ENCODE results near the gene UBE2J2. TPM values are rescaled to one million over a fixed set of nuclear protein-coding genes. Genes with fewer than 3 reads are reported as not detected.

Gene UBE2J2
- total RNA-seq, 3 donors from 2014 or later: 37.0 to 39.8 (median 37.4) TPM

GRCh38 chr1:1294250-1294890 lies 20.7 kb upstream of the UBE2J2 start:
- no peaks in the 10 kb centered on the region for H3K27me3 ChIP-seq
- no peak overlapping the region for H3K27ac ChIP-seq
- H3K9me3 ChIP-seq: no peaks in the 10 kb centered on the region
- peaks cover 0 to 10% of the 10 kb centered on the region in 2 donors for H3K4me1 ChIP-seq
- H3K36me3 ChIP-seq: no peaks in the 10 kb centered on the region
- intact Hi-C loops (cut with DNase I; ENCODE audit: low total_unique reads): loop anchor here (5.0 kb wide), 1 partner anchor 172 kb away; no protein-coding TSS in a partner anchor
- no peak overlapping the region for H3K4me3 ChIP-seq
- no peak for DNase-seq (ENCODE audit: low spot score in 2 of 2)
- no peak for TF ChIP-seq POLR2AphosphoS5 (IDR thresholded peaks at IDR 0.05)
- TF ChIP-seq CTCF (IDR thresholded peaks at IDR 0.05): no peak
- no peak for TF ChIP-seq POLR2A (IDR thresholded peaks at IDR 0.05)

GRCh38 chr1:1293263-1294249 lies 19.9 kb upstream of the UBE2J2 start:
- intact Hi-C loops (cut with DNase I; ENCODE audit: low total_unique reads): loop anchor here (5.0 kb wide), 1 partner anchor 171 kb away; no protein-coding TSS in a partner anchor
- Histone ChIP-seq H3K9me3 (no peaks in the 10 kb centered on the region), H3K27ac (no peak overlapping the region), H3K4me3 (no peak overlapping the region), H3K27me3 (no peaks in the 10 kb centered on the region), H3K4me1 (peaks cover 0 to 10% of the 10 kb centered on the region in 2 donors), H3K36me3 (no peaks in the 10 kb centered on the region)
- DNase-seq (ENCODE audit: low spot score in 2 of 2): no peak
- no peak for TF ChIP-seq POLR2AphosphoS5 (IDR thresholded peaks at IDR 0.05)
- no peak for TF ChIP-seq POLR2A (IDR thresholded peaks at IDR 0.05)

GRCh38 chr1:1292851-1293250 lies 19.2 kb upstream of the UBE2J2 start:
- intact Hi-C loops (cut with DNase I; ENCODE audit: low total_unique reads): loop anchor here (5.0 kb wide), 1 partner anchor 171 kb away; no protein-coding TSS in a partner anchor
- DNase-seq (ENCODE audit: low spot score in 2 of 2): no peak
- Histone ChIP-seq H3K36me3 (no peaks in the 10 kb centered on the region), H3K9me3 (no peaks in the 10 kb centered on the region), H3K27ac (no peak overlapping the region), H3K4me3 (no peak overlapping the region), H3K27me3 (peaks cover 0 to under 1% of the 10 kb centered on the region in 2 donors), H3K4me1 (peaks cover 0 to 10% of the 10 kb centered on the region in 2 donors)
- TF ChIP-seq POLR2AphosphoS5 (IDR thresholded peaks at IDR 0.05) (no peak), CTCF (IDR thresholded peaks at IDR 0.05) (no peak), POLR2A (IDR thresholded peaks at IDR 0.05) (no peak)

DNA sequence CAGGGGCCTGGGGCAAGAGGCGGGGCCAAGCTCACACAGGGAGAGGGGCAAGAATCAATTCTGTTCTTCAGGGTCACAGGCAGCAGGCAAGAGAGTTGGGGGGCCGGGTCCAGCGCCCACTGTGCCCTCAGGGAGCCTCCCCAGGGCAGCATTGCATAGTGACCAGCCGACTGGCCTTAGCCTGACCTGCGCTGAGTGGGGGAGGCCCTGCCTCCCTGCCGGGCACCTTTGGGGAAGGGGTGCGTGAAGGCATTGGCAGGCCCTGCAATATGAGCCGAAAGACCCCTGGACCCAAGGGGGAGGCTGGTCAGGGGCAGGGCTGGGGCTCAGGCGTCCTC lies 18.8 kb upstream of the UBE2J2 start:
- no peak for DNase-seq (ENCODE audit: low spot score in 2 of 2)
- no peak for TF ChIP-seq POLR2AphosphoS5 (IDR thresholded peaks at IDR 0.05)
- TF ChIP-seq CTCF (IDR thresholded peaks at IDR 0.05): no peak
- no peak for TF ChIP-seq POLR2A (IDR thresholded peaks at IDR 0.05)
- peaks cover 0 to 5% of the 10 kb centered on the region in 2 donors for H3K27me3 ChIP-seq
- H3K27ac ChIP-seq: no peak overlapping the region
- H3K9me3 ChIP-seq: no peaks in the 10 kb centered on the region
- no peaks in the 10 kb centered on the region for H3K36me3 ChIP-seq
- intact Hi-C loops (cut with DNase I; ENCODE audit: low total_unique reads): loop anchor here (5.0 kb wide), 1 partner anchor 170 kb away; no protein-coding TSS in a partner anchor
- H3K4me1 ChIP-seq: peaks cover 0 to 10% of the 10 kb centered on the region in 2 donors
- no peak overlapping the region for H3K4me3 ChIP-seq

GRCh38 chr1:1291548-1292441 lies 18.1 kb upstream of the UBE2J2 start:
- Histone ChIP-seq H3K9me3 (no peaks in the 10 kb centered on the region), H3K27me3 (peaks cover 0 to 11% of the 10 kb centered on the region in 2 donors), H3K27ac (no peak overlapping the region), H3K4me1 (peaks cover 0 to 10% of the 10 kb centered on the region in 2 donors), H3K4me3 (no peak overlapping the region), H3K36me3 (no peaks in the 10 kb centered on the region)
- intact Hi-C loops (cut with DNase I; ENCODE audit: low total_unique reads): loop anchor here (5.0 kb wide), 1 partner anchor 169 kb away; no protein-coding TSS in a partner anchor
- DNase-seq (ENCODE audit: low spot score in 2 of 2): peak; percentile 77 to 80
- TF ChIP-seq POLR2AphosphoS5 (IDR thresholded peaks at IDR 0.05): no peak
- no peak for TF ChIP-seq POLR2A (IDR thresholded peaks at IDR 0.05)
- TF ChIP-seq CTCF (IDR thresholded peaks at IDR 0.05): peak; percentile 62 to 87 (median 86)
